DOHH2 (cell line): ENCODE results near the gene VEGFA.

Experiments
- H3F3A ChIP-seq: fragments of 200-600 bp; sonication (generic), shearing (Covaris generic); 2 replicates; pipeline ENCODE4 v1.6.0; 2016; ENCODE audit warnings: antibody characterized with exemption, mild to moderate bottlenecking; ENCODE audit not compliant: control insufficient read depth, insufficient read depth
- H3K27ac ChIP-seq: fragments of 200-600 bp; sonication (generic); 2 replicates; pipeline ENCODE4 v1.5.1; 2014; ENCODE audit warnings: low read depth, mild to moderate bottlenecking, low read length, moderate library complexity
- H3K27me3 ChIP-seq: fragments of 200-600 bp; sonication (generic); 2 replicates; pipeline ENCODE4 v1.6.1; 2014; ENCODE audit warnings: mild to moderate bottlenecking, low read length, mixed read lengths; ENCODE audit not compliant: control insufficient read depth
- H3K36me3 ChIP-seq: fragments of 200-600 bp; sonication (generic); 2 replicates; pipeline ENCODE4 v1.6.1; 2014; ENCODE audit warnings: mild to moderate bottlenecking, low read length, moderate library complexity, mixed read lengths; ENCODE audit not compliant: control insufficient read depth
- H3K4me1 ChIP-seq: fragments of 200-600 bp; sonication (generic); 2 replicates; pipeline ENCODE4 v1.6.1; 2014; ENCODE audit warnings: mild to moderate bottlenecking, low read length, mixed read lengths; ENCODE audit not compliant: control insufficient read depth
- H3K4me2 ChIP-seq: fragments of 200-600 bp; sonication (generic); 2 replicates; pipeline ENCODE4 v1.6.0; 2014; ENCODE audit warnings: mild to moderate bottlenecking, low read length, moderate library complexity
- H3K4me3 ChIP-seq: fragments of 200-600 bp; sonication (generic); 2 replicates; pipeline ENCODE4 v1.5.1; 2014; ENCODE audit warnings: mild to moderate bottlenecking, low read length, mixed read lengths
- H3K79me2 ChIP-seq: fragments of 200-600 bp; sonication (generic); 2 replicates; pipeline ENCODE4 v1.6.1; 2014; ENCODE audit warnings: mild to moderate bottlenecking, low read length, mixed read lengths; ENCODE audit not compliant: control insufficient read depth
- H3K9me2 ChIP-seq: fragments of 200-600 bp; sonication (generic); replicated peaks from 2 replicates; pipeline ENCODE4 v1.6.1; 2014; ENCODE audit warnings: mild to moderate bottlenecking, low read length, mixed read lengths; ENCODE audit not compliant: control insufficient read depth
- H3K9me3 ChIP-seq: fragments of 200-600 bp; sonication (generic); 2 replicates; pipeline ENCODE4 v1.6.1; 2014; ENCODE audit warnings: antibody characterized with exemption, low read length, mixed read lengths; ENCODE audit not compliant: control insufficient read depth, insufficient read depth
- H4K20me1 ChIP-seq: fragments of 200-600 bp; sonication (generic); 2 replicates; pipeline ENCODE4 v1.6.0; 2014; ENCODE audit warnings: low read depth, mild to moderate bottlenecking, antibody characterized with exemption, low read length, moderate library complexity; ENCODE audit not compliant: control insufficient read depth, insufficient read depth
- CTCF ChIP-seq: fragments of 200-600 bp; sonication (generic); IDR thresholded peaks from one replicate; pipeline ENCODE4 v1.5.1; 2014; ENCODE audit warnings: antibody characterized with exemption, mild to moderate bottlenecking, low read depth, low read length; ENCODE audit not compliant: poor library complexity, severe bottlenecking
- EZH2phosphoT487 ChIP-seq: fragments of 200-600 bp; sonication (generic); IDR thresholded peaks from 2 replicates; pipeline ENCODE4 v1.6.1; 2017; ENCODE audit warnings: borderline replicate concordance, mild to moderate bottlenecking, antibody characterized with exemption, low read length, moderate library complexity, mixed read lengths

VEGFA gene

GRCh38 chr6:43797919-43798318, 27.9 kb downstream of the VEGFA start:
- TF ChIP-seq CTCF (no peak), EZH2phosphoT487 (no peak)
- no peaks in the 10 kb centered on the region for H3K79me2 ChIP-seq
- no peaks in the 10 kb centered on the region for H3F3A ChIP-seq
- no peak overlapping the region for H3K27ac ChIP-seq
- no peaks in the 10 kb centered on the region for H4K20me1 ChIP-seq
- peaks cover 3% of the 10 kb centered on the region for H3K27me3 ChIP-seq
- no peaks in the 10 kb centered on the region for H3K36me3 ChIP-seq
- H3K4me2 ChIP-seq = no peak overlapping the region
- H3K4me1 ChIP-seq = peaks cover 7% of the 10 kb centered on the region
- H3K4me3 ChIP-seq = no peak overlapping the region
- no peaks in the 10 kb centered on the region for H3K9me2 ChIP-seq
- H3K9me3 ChIP-seq = no peaks in the 10 kb centered on the region

- no peaks in the 10 kb centered on the region for H3K79me2 ChIP-seq
- no peak overlapping the region for H3K4me2 ChIP-seq
- peaks cover 11% of the 10 kb centered on the region for H3K27me3 ChIP-seq
- H3K27ac ChIP-seq = no peak overlapping the region
- TF ChIP-seq CTCF (no peak), EZH2phosphoT487 (no peak)
- no peaks in the 10 kb centered on the region for H3K9me2 ChIP-seq
- no peaks in the 10 kb centered on the region for H3K9me3 ChIP-seq
- no peaks in the 10 kb centered on the region for H3K36me3 ChIP-seq
- no peaks in the 10 kb centered on the region for H3F3A ChIP-seq
- H3K4me3 ChIP-seq = no peak overlapping the region
- H4K20me1 ChIP-seq = no peaks in the 10 kb centered on the region
- H3K4me1 ChIP-seq = peaks cover 7% of the 10 kb centered on the region
Measured at GRCh38 chr6:43798688-43799444, 28.9 kb downstream of the VEGFA start.

- no peaks in the 10 kb centered on the region for H3K36me3 ChIP-seq
- H4K20me1 ChIP-seq = no peaks in the 10 kb centered on the region
- no peak overlapping the region for H3K27ac ChIP-seq
- TF ChIP-seq CTCF (no peak), EZH2phosphoT487 (no peak)
- H3K4me3 ChIP-seq = no peak overlapping the region
- H3K27me3 ChIP-seq = peaks cover 14% of the 10 kb centered on the region
- H3F3A ChIP-seq = no peaks in the 10 kb centered on the region
- H3K4me2 ChIP-seq = no peak overlapping the region
- no peaks in the 10 kb centered on the region for H3K79me2 ChIP-seq
- H3K9me2 ChIP-seq = no peaks in the 10 kb centered on the region
- no peaks in the 10 kb centered on the region for H3K9me3 ChIP-seq
- peaks cover 7% of the 10 kb centered on the region for H3K4me1 ChIP-seq
Measured at GRCh38 chr6:43799551-43800297, 29.7 kb downstream of the VEGFA start.
